HepG2 (cell line): ENCODE results near the gene ADGRG6. TPM values are rescaled to one million over a fixed set of nuclear protein-coding genes. Genes with fewer than 3 reads are reported as not detected.

Experiments
- ATRX ChIP-seq: sonication (generic); formaldehyde crosslinking; IDR thresholded peaks from 2 replicates; pipeline ENCODE4 v1.4.0; 2020; ENCODE audit warnings: missing genetic modification reagents, borderline replicate concordance
- DMAP1 ChIP-seq: IDR thresholded peaks from 2 replicates; pipeline ENCODE4 v1.6.1; 2016
- DPF2 ChIP-seq: sonication (generic); formaldehyde crosslinking; IDR thresholded peaks from 2 replicates; pipeline ENCODE4 v1.4.0; 2020; ENCODE audit warnings: mild to moderate bottlenecking, low read depth, missing genetic modification reagents, borderline replicate concordance
- HNF4G ChIP-seq, 2 experiments: sonication (generic) in 1 of 2; formaldehyde crosslinking in 1 of 2; IDR thresholded peaks; 2 replicates each; pipeline versions ENCODE4 v1.4.0 to v1.6.1; 2011 to 2020; ENCODE audit warnings: borderline replicate concordance in 2 of 2, low read depth in 2 of 2, mild to moderate bottlenecking in 2 of 2, low read length in 1 of 2, missing genetic modification reagents in 1 of 2, moderate library complexity in 1 of 2
- HOXA9 ChIP-seq: sonication (generic); formaldehyde crosslinking; IDR thresholded peaks from 2 replicates; pipeline ENCODE4 v1.8.1; 2022; ENCODE audit warnings: missing genetic modification reagents, mild to moderate bottlenecking, moderate library complexity, borderline replicate concordance
- MAFF ChIP-seq: IDR thresholded peaks from 2 replicates; pipeline ENCODE4 v1.6.1; 2011; ENCODE audit warnings: low read depth, low read length, improper control_type of control experiment
- NR2F1 ChIP-seq, 2 experiments: fragments of 450-650 bp in 1 of 2; formaldehyde crosslinking in 1 of 2; IDR thresholded peaks; 2 replicates each; pipeline versions ENCODE4 v1.5.0 to v1.6.1; 2016 to 2020; ENCODE audit warnings: mild to moderate bottlenecking in 1 of 2, missing compliant biosample characterization in 1 of 2, missing genetic modification reagents in 1 of 2, moderate library complexity in 1 of 2
- SCMH1 ChIP-seq: sonication (generic); formaldehyde crosslinking; IDR thresholded peaks from 2 replicates; pipeline ENCODE4 v1.9.0; 2021; ENCODE audit warnings: missing genetic modification reagents, mild to moderate bottlenecking, borderline replicate concordance
- SETDB1 ChIP-seq: sonication (generic); formaldehyde crosslinking; IDR thresholded peaks from 2 replicates; pipeline ENCODE4 v1.5.1; 2020; ENCODE audit warnings: missing genetic modification reagents, mild to moderate bottlenecking, borderline replicate concordance
- SMYD3 ChIP-seq: sonication (generic); formaldehyde crosslinking; IDR thresholded peaks from 2 replicates; pipeline ENCODE4 v1.8.1; 2023; ENCODE audit warnings: mild to moderate bottlenecking, missing genetic modification reagents
- SYNCRIP ChIP-seq: fragments of 200-400 bp; formaldehyde crosslinking; IDR thresholded peaks from 2 replicates; pipeline ENCODE4 v1.6.1; 2018; ENCODE audit warnings: mild to moderate bottlenecking, low read depth, low read length; ENCODE audit not compliant: insufficient read depth
- ZBTB38 ChIP-seq: sonication (generic); formaldehyde crosslinking; IDR thresholded peaks from 2 replicates; pipeline ENCODE4 v1.5.1; 2020; ENCODE audit warnings: mild to moderate bottlenecking, missing genetic modification reagents
- ZFP41 ChIP-seq: sonication (generic); formaldehyde crosslinking; IDR thresholded peaks from 2 replicates; pipeline ENCODE4 v1.4.0; 2020; ENCODE audit warnings: mild to moderate bottlenecking, missing genetic modification reagents, borderline replicate concordance
- ZNF160 ChIP-seq: sonication (generic); formaldehyde crosslinking; IDR thresholded peaks from 2 replicates; pipeline ENCODE4 v1.8.0; 2022; ENCODE audit warnings: mild to moderate bottlenecking, inconsistent platforms, missing genetic modification reagents
- ZNF207 ChIP-seq: fragments of 450-650 bp; IDR thresholded peaks from 2 replicates; pipeline ENCODE4 v1.6.1; 2016; ENCODE audit warnings: antibody characterized with exemption, borderline replicate concordance
- ZNF292 ChIP-seq: sonication (generic); formaldehyde crosslinking; IDR thresholded peaks from 2 replicates; pipeline ENCODE4 v1.8.1; 2022; ENCODE audit warnings: mild to moderate bottlenecking, low read depth, missing genetic modification reagents, borderline replicate concordance
- ZNF367 ChIP-seq: sonication (generic); formaldehyde crosslinking; IDR thresholded peaks from 2 replicates; pipeline ENCODE4 v1.4.0; 2020; ENCODE audit warnings: missing genetic modification reagents, borderline replicate concordance
- polyA plus RNA-seq, 8 experiments: library from polyadenylated mRNA; depleted of rRNA in 3 of 8; stranded (reverse) in 7 of 8; unstranded in 1 of 8; fragments of >200 nt; fragmentation: Illumina TruSeq in 4 of 8; extraction: Trizol in 4 of 8; gene quantifications; 2 replicates each; pipeline versions ENCODE4 v1.2.1 to v1.2.3, GENCODE V29; 2011 to 2016; ENCODE audit warnings: low read depth in 4 of 8, missing spikeins in 1 of 8, mixed read lengths in 1 of 8; ENCODE audit not compliant: insufficient read depth in 1 of 8
- total RNA-seq, 5 experiments: library from RNA; depleted of rRNA; stranded (reverse); fragments of >200 nt; fragmentation: Illumina TruSeq; extraction: Trizol; gene quantifications; 2 replicates each; pipeline ENCODE4 v1.2.3, GENCODE V29; 2016; ENCODE audit warnings: low read depth in 1 of 5
- TF ChIP-seq, protein P1 (sequence below): sonication (generic); formaldehyde crosslinking; IDR thresholded peaks from 2 replicates; pipeline ENCODE4 v1.5.0; 2020; ENCODE audit warnings: missing genetic modification reagents
- TF ChIP-seq, protein P2 (sequence below): sonication (generic); formaldehyde crosslinking; IDR thresholded peaks from 2 replicates; pipeline ENCODE4 v1.4.0; 2020; ENCODE audit warnings: low read depth, mild to moderate bottlenecking, missing genetic modification reagents
- TF ChIP-seq, protein P3 (sequence below): sonication (generic); formaldehyde crosslinking; IDR thresholded peaks from 2 replicates; pipeline ENCODE4 v1.8.1; 2023; ENCODE audit warnings: missing genetic modification reagents, inconsistent platforms, borderline replicate concordance
- TF ChIP-seq, protein P4 (sequence below): sonication (generic); formaldehyde crosslinking; conservative IDR thresholded peaks from 2 replicates; pipeline ENCODE4 v1.4.0; 2020; ENCODE audit warnings: mild to moderate bottlenecking, missing genetic modification reagents, moderate library complexity

Gene ADGRG6
- total and polyA plus RNA-seq, 2 of the 13 experiments (the other 11 are each of a cell fraction or from before 2014, with no cell fraction given): 129 to 249 TPM

DNA sequence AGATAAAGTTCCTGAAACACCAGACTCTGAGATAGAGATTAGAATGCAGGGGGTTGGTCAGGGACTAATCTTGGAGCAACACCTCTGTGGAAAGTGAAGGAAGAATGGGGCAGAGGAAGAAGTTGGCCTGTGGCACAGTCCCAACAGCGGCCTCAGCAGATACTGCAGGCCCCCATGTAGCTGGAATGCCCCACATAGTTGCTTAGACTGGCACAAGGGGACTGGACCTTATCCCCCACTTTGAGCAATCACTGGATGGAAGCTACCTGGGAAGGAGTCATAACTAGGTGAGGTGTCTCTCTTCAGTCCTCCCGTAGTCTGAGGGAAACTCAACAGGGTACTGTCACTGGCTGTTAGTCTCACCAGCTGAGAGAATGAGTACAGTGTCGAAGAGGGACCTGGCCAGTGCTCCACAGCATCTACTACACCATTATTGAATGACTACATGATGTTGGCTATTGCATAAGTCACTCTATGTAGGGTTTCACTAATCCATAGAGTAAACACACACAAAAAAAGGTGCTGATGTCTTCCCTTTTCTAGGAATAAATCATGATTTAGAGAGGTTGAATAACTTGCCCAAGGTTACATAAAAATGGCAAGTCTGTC lies 47.5 kb downstream of the ADGRG6 start (continued):
- TF ChIP-seq, protein P1, sequence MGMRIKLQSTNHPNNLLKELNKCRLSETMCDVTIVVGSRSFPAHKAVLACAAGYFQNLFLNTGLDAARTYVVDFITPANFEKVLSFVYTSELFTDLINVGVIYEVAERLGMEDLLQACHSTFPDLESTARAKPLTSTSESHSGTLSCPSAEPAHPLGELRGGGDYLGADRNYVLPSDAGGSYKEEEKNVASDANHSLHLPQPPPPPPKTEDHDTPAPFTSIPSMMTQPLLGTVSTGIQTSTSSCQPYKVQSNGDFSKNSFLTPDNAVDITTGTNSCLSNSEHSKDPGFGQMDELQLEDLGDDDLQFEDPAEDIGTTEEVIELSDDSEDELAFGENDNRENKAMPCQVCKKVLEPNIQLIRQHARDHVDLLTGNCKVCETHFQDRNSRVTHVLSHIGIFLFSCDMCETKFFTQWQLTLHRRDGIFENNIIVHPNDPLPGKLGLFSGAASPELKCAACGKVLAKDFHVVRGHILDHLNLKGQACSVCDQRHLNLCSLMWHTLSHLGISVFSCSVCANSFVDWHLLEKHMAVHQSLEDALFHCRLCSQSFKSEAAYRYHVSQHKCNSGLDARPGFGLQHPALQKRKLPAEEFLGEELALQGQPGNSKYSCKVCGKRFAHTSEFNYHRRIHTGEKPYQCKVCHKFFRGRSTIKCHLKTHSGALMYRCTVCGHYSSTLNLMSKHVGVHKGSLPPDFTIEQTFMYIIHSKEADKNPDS (CRISPR knock-in tag): no peak
- TF ChIP-seq SETDB1 (no peak), DMAP1 (CRISPR knock-in tag) (no peak), SCMH1 (CRISPR knock-in tag) (no peak), ZNF292 (CRISPR knock-in tag) (no peak), ZNF160 (CRISPR knock-in tag) (no peak), HOXA9 (CRISPR knock-in tag) (no peak), HNF4G (IDR thresholded peaks at IDR 0.05; ENCODE audit: borderline replicate concordance, low read depth, low read length) (no peak), HNF4G (CRISPR knock-in tag; IDR thresholded peaks at IDR 0.05; ENCODE audit: borderline replicate concordance, low read depth) (0 out of 2 replicates have a peak, but pooled peaks have one; percentile 38), SMYD3 (CRISPR knock-in tag) (no peak), MAFF (no peak), SYNCRIP (no peak), ZNF367 (CRISPR knock-in tag) (no peak), ZNF207 (no peak), DPF2 (CRISPR knock-in tag) (no peak), NR2F1 (CRISPR knock-in tag; IDR thresholded peaks at IDR 0.05) (no peak), ATRX (no peak), ZBTB38 (CRISPR knock-in tag) (no peak), ZFP41 (CRISPR knock-in tag) (no peak)
- TF ChIP-seq, protein P2, sequence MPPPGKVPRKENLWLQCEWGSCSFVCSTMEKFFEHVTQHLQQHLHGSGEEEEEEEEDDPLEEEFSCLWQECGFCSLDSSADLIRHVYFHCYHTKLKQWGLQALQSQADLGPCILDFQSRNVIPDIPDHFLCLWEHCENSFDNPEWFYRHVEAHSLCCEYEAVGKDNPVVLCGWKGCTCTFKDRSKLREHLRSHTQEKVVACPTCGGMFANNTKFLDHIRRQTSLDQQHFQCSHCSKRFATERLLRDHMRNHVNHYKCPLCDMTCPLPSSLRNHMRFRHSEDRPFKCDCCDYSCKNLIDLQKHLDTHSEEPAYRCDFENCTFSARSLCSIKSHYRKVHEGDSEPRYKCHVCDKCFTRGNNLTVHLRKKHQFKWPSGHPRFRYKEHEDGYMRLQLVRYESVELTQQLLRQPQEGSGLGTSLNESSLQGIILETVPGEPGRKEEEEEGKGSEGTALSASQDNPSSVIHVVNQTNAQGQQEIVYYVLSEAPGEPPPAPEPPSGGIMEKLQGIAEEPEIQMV (CRISPR knock-in tag): no peak
- TF ChIP-seq, protein P3, sequence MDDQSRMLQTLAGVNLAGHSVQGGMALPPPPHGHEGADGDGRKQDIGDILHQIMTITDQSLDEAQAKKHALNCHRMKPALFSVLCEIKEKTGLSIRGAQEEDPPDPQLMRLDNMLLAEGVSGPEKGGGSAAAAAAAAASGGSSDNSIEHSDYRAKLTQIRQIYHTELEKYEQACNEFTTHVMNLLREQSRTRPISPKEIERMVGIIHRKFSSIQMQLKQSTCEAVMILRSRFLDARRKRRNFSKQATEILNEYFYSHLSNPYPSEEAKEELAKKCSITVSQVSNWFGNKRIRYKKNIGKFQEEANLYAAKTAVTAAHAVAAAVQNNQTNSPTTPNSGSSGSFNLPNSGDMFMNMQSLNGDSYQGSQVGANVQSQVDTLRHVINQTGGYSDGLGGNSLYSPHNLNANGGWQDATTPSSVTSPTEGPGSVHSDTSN (CRISPR knock-in tag): no peak
- TF ChIP-seq, protein P4, sequence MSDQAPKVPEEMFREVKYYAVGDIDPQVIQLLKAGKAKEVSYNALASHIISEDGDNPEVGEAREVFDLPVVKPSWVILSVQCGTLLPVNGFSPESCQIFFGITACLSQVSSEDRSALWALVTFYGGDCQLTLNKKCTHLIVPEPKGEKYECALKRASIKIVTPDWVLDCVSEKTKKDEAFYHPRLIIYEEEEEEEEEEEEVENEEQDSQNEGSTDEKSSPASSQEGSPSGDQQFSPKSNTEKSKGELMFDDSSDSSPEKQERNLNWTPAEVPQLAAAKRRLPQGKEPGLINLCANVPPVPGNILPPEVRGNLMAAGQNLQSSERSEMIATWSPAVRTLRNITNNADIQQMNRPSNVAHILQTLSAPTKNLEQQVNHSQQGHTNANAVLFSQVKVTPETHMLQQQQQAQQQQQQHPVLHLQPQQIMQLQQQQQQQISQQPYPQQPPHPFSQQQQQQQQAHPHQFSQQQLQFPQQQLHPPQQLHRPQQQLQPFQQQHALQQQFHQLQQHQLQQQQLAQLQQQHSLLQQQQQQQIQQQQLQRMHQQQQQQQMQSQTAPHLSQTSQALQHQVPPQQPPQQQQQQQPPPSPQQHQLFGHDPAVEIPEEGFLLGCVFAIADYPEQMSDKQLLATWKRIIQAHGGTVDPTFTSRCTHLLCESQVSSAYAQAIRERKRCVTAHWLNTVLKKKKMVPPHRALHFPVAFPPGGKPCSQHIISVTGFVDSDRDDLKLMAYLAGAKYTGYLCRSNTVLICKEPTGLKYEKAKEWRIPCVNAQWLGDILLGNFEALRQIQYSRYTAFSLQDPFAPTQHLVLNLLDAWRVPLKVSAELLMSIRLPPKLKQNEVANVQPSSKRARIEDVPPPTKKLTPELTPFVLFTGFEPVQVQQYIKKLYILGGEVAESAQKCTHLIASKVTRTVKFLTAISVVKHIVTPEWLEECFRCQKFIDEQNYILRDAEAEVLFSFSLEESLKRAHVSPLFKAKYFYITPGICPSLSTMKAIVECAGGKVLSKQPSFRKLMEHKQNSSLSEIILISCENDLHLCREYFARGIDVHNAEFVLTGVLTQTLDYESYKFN: 0 out of 2 replicates have a peak, but pooled peaks have one; percentile 41
